CD4-positive, alpha-beta memory T cell (primary cell): ENCODE results near the gene HPCAL4. TPM values are rescaled to one million over a fixed set of nuclear protein-coding genes. Genes with fewer than 3 reads are reported as not detected.

Source experiments
- CTCF ChIA-PET: fragments of 350-600 bp; sonication (Branson Sonifier 250); formaldehyde crosslinking; loops from one replicate; lab custom pipeline; 2021; ENCODE audit warnings: inconsistent platforms; ENCODE audit not compliant: partially characterized antibody; lab: Charles Lee
- POLR2A ChIA-PET: fragments of 350-600 bp; sonication (Branson Sonifier 250); formaldehyde crosslinking; loops from one replicate; lab custom pipeline; 2021; ENCODE audit not compliant: partially characterized antibody; lab: Charles Lee
- DNase-seq, 5 donors: peaks; one replicate each; pipeline versions ENCODE4 v3.0.0 to v3.0.0-alpha.2; 2020 to 2022; ENCODE audit warnings: mixed read lengths in 1 of 5
- H3K27ac ChIP-seq: one replicate; pipeline ENCODE4 v1.7.0; 2013; ENCODE audit warnings: low read depth, low read length
- H3K27me3 ChIP-seq: 2 replicates; pipeline ENCODE4 v1.7.0; 2013; ENCODE audit warnings: mild to moderate bottlenecking, low read length, moderate library complexity; ENCODE audit not compliant: insufficient read depth
- H3K36me3 ChIP-seq: 2 replicates; pipeline ENCODE4 v1.7.0; 2013; ENCODE audit warnings: mild to moderate bottlenecking, low read length, moderate library complexity; ENCODE audit not compliant: insufficient read depth
- H3K4me1 ChIP-seq: 2 replicates; pipeline ENCODE4 v1.7.0; 2013; ENCODE audit warnings: mild to moderate bottlenecking, low read length, moderate library complexity; ENCODE audit not compliant: insufficient read depth
- H3K4me3 ChIP-seq, 2 donors: one replicate each; pipeline ENCODE4 v1.7.0; 2013; ENCODE audit warnings: low read length in 2 of 2, mild to moderate bottlenecking in 1 of 2
- H3K9me3 ChIP-seq, 2 donors: one replicate each; pipeline ENCODE4 v1.7.0; 2013; ENCODE audit warnings: low read length in 2 of 2, control low read depth in 1 of 2; ENCODE audit not compliant: control insufficient read depth in 1 of 2
- H3K27ac Mint-ChIP-seq, 7 donors: one replicate each; pipeline ENCODE4 v1.8.0; 2020 to 2021; ENCODE audit warnings: mixed read lengths in 7 of 7, mild to moderate bottlenecking in 6 of 7, inconsistent platforms in 3 of 7, moderate library complexity in 3 of 7
- H3K27me3 Mint-ChIP-seq, 2 donors: one replicate each; pipeline ENCODE4 v1.8.0; 2020 to 2021; ENCODE audit warnings: mixed read lengths in 2 of 2
- H3K36me3 Mint-ChIP-seq, 2 donors: one replicate each; pipeline ENCODE4 v1.8.0; 2020 to 2021; ENCODE audit warnings: mixed read lengths in 2 of 2, inconsistent platforms in 1 of 2, mild to moderate bottlenecking in 1 of 2
- H3K4me1 Mint-ChIP-seq, 4 donors: one replicate each; pipeline ENCODE4 v1.8.0; 2020 to 2021; ENCODE audit warnings: mixed read lengths in 4 of 4, mild to moderate bottlenecking in 1 of 4
- H3K4me3 Mint-ChIP-seq, 8 donors: one replicate each; pipeline ENCODE4 v1.8.0; 2020 to 2021; ENCODE audit warnings: mixed read lengths in 8 of 8, mild to moderate bottlenecking in 7 of 8, moderate library complexity in 6 of 8, inconsistent platforms in 3 of 8
- H3K9me3 Mint-ChIP-seq, 8 donors: one replicate each; pipeline ENCODE4 v1.8.0; 2020 to 2021; ENCODE audit warnings: mixed read lengths in 8 of 8, mild to moderate bottlenecking in 5 of 8, inconsistent platforms in 3 of 8, moderate library complexity in 1 of 8
- intact Hi-C: fragments of 100-400 bp; cut with micrococcal nuclease; formaldehyde crosslinking; loops from one replicate; pipeline ENCODE4 v1.15.1; 2023
- polyA plus RNA-seq, 2 donors: library from polyadenylated mRNA; unstranded; fragments of 300-500 nt; fragmentation: Illumina TruSeq; gene quantifications; one replicate each; pipeline ENCODE4 v1.2.3, GENCODE V29; 2021
- total RNA-seq, 2 experiments: library from RNA; stranded (reverse); gene quantifications; one replicate each; pipeline ENCODE4 v1.2.3, GENCODE V29; 2021

HPCAL4 gene
- total and polyA plus RNA-seq, 4 experiments from 2014 or later: 8.9 to 32.4 (median 20.7) TPM

GRCh38 chr1:39681999-39682398 lies 9.2 kb downstream of the HPCAL4 start:
- Histone ChIP-seq H3K4me3 (no peak overlapping the region), H3K27me3 (no peaks in the 10 kb centered on the region), H3K27ac (no peak overlapping the region), H3K9me3 (no peaks in the 10 kb centered on the region), H3K36me3 (no peaks in the 10 kb centered on the region), H3K4me1 (peaks cover 38% of the 10 kb centered on the region)
- POLR2A ChIA-PET: interaction anchor here (2.4 to 6.3 kb wide), 2 partner anchors 9 to 10 kb away, joined by 14 to 60 read pairs; partner anchors contain the start of genes HPCAL4 and NT5C1A
- Mint-ChIP-seq H3K27me3 (peaks cover 0 to 2% of the 10 kb centered on the region in 2 donors), H3K36me3 (peaks cover 15 to 21% of the 10 kb centered on the region in 2 donors), H3K9me3 (no peaks in the 10 kb centered on the region), H3K4me1 (peaks cover 15 to 38% (median 31%) of the 10 kb centered on the region in 4 donors), H3K27ac (peak overlapping the region in 4 of 7 donors; percentile 53 to 76 (median 60)), H3K4me3 (peak overlapping the region in 2 of 8 donors; percentile 26 to 49)
- no peak for DNase-seq
- CTCF ChIA-PET: interaction anchor here (0.9 to 3.5 kb wide), 4 partner anchors 8 to 38 kb away, joined by 3 to 34 read pairs (median 10); partner anchors contain the start of gene HPCAL4
- intact Hi-C loops: no loop called here

GRCh38 chr1:39681294-39681693 lies 9.9 kb downstream of the HPCAL4 start:
- no peaks in the 10 kb centered on the region for H3K36me3 ChIP-seq
- no peaks in the 10 kb centered on the region for H3K27me3 ChIP-seq
- intact Hi-C loops: no loop called here
- peaks cover 0 to 2% of the 10 kb centered on the region in 2 donors for H3K27me3 Mint-ChIP-seq
- H3K4me3 Mint-ChIP-seq: peak overlapping the region; percentile 33 to 88 (median 73)
- H3K27ac ChIP-seq: no peak overlapping the region
- H3K27ac Mint-ChIP-seq: peak overlapping the region; percentile 36 to 96 (median 81)
- peaks cover 38% of the 10 kb centered on the region for H3K4me1 ChIP-seq
- peaks cover 15 to 34% (median 31%) of the 10 kb centered on the region in 4 donors for H3K4me1 Mint-ChIP-seq
- ChIA-PET POLR2A (interaction anchor here (1.3 to 6.3 kb wide), 3 partner anchors 10 to 23 kb away, joined by 4 to 60 read pairs (median 14); partner anchors contain the start of genes HPCAL4 and NT5C1A), CTCF (interaction anchor here (0.9 to 3.5 kb wide), 7 partner anchors 8 to 39 kb away, joined by 3 to 34 read pairs (median 5); partner anchors contain the start of gene HPCAL4)
- DNase-seq: no peak
- peaks cover 15 to 19% of the 10 kb centered on the region in 2 donors for H3K36me3 Mint-ChIP-seq
- no peaks in the 10 kb centered on the region for H3K9me3 Mint-ChIP-seq
- peak overlapping the region in 1 of 2 donors; percentile 37 for H3K4me3 ChIP-seq
- H3K9me3 ChIP-seq: no peaks in the 10 kb centered on the region

GRCh38 chr1:39680751-39681150 lies 10.5 kb downstream of the HPCAL4 start:
- H3K36me3 Mint-ChIP-seq: peaks cover 15 to 17% of the 10 kb centered on the region in 2 donors
- ChIA-PET CTCF (interaction anchor here (0.9 to 3.5 kb wide), 7 partner anchors 9 to 33 kb away, joined by 3 to 34 read pairs (median 5); partner anchors contain the start of genes HPCAL4 and NT5C1A), POLR2A (interaction anchor here (1.3 to 6.3 kb wide), 3 partner anchors 9 to 23 kb away, joined by 4 to 60 read pairs (median 14); partner anchors contain the start of genes HPCAL4 and NT5C1A)
- peak overlapping the region; percentile 60 to 88 (median 78) for H3K4me3 Mint-ChIP-seq
- peak overlapping the region; percentile 36 to 96 (median 89) for H3K27ac Mint-ChIP-seq
- Histone ChIP-seq H3K36me3 (no peaks in the 10 kb centered on the region), H3K4me3 (peak overlapping the region in 1 of 2 donors; percentile 37), H3K27me3 (no peaks in the 10 kb centered on the region), H3K9me3 (no peaks in the 10 kb centered on the region), H3K4me1 (peaks cover 38% of the 10 kb centered on the region), H3K27ac (peak overlapping the region; percentile 8)
- H3K9me3 Mint-ChIP-seq: no peaks in the 10 kb centered on the region
- no peak for DNase-seq
- H3K4me1 Mint-ChIP-seq: peaks cover 14 to 32% (median 29%) of the 10 kb centered on the region in 4 donors
- peaks cover 0 to 2% of the 10 kb centered on the region in 2 donors for H3K27me3 Mint-ChIP-seq
- intact Hi-C loops: no loop called here

- DNase-seq: no peak
- Histone ChIP-seq H3K4me3 (no peak overlapping the region), H3K4me1 (peaks cover 37% of the 10 kb centered on the region), H3K9me3 (no peaks in the 10 kb centered on the region), H3K27ac (no peak overlapping the region), H3K27me3 (no peaks in the 10 kb centered on the region), H3K36me3 (no peaks in the 10 kb centered on the region)
- Mint-ChIP-seq H3K4me3 (peak overlapping the region in 1 of 8 donors; percentile 20), H3K9me3 (no peaks in the 10 kb centered on the region), H3K4me1 (peaks cover 14 to 29% (median 27%) of the 10 kb centered on the region in 4 donors), H3K36me3 (peaks cover 15% of the 10 kb centered on the region in 2 donors), H3K27ac (peak overlapping the region in 3 of 7 donors; percentile 25 to 54 (median 27)), H3K27me3 (peaks cover 0 to 2% of the 10 kb centered on the region in 2 donors)
- ChIA-PET CTCF (interaction anchor here (1.6 to 3.5 kb wide), 3 partner anchors 8 to 22 kb away, joined by 3 to 34 read pairs (median 9); partner anchors contain the start of gene NT5C1A), POLR2A (interaction anchor here (2.4 to 6.3 kb wide), 2 partner anchors 8 to 11 kb away, joined by 14 to 60 read pairs; partner anchors contain the start of genes HPCAL4 and NT5C1A)
- intact Hi-C loops: no loop called here
These were observed 11.4 kb downstream of the HPCAL4 start for GRCh38 chr1:39679821-39680220.

GRCh38 chr1:39678889-39679288 lies 12.3 kb downstream of the HPCAL4 start:
- no peaks in the 10 kb centered on the region for H3K9me3 ChIP-seq
- Mint-ChIP-seq H3K4me3 (no peak overlapping the region), H3K27me3 (peaks cover 0 to 2% of the 10 kb centered on the region in 2 donors), H3K36me3 (peaks cover 13 to 15% of the 10 kb centered on the region in 2 donors), H3K27ac (peak overlapping the region in 3 of 7 donors; percentile 9 to 73 (median 13)), H3K4me1 (peaks cover 10 to 26% (median 22%) of the 10 kb centered on the region in 4 donors), H3K9me3 (no peaks in the 10 kb centered on the region)
- no peak overlapping the region for H3K27ac ChIP-seq
- CTCF ChIA-PET: interaction anchor here (1.1 to 2.4 kb wide), 3 partner anchors 7 to 20 kb away, joined by 6 to 9 read pairs (median 8); partner anchors contain the start of genes HPCAL4 and NT5C1A
- no peaks in the 10 kb centered on the region for H3K36me3 ChIP-seq
- no peak for DNase-seq
- no peak overlapping the region for H3K4me3 ChIP-seq
- no peaks in the 10 kb centered on the region for H3K27me3 ChIP-seq
- POLR2A ChIA-PET: interaction anchor here (6.3 kb wide), 1 partner anchor 12 kb away, joined by 60 read pairs; the partner anchor contains the start of gene HPCAL4
- intact Hi-C loops: no loop called here
- H3K4me1 ChIP-seq: peaks cover 29% of the 10 kb centered on the region

GRCh38 chr1:39677645-39678044 lies 13.6 kb downstream of the HPCAL4 start:
- DNase-seq: no peak
- H3K9me3 Mint-ChIP-seq: no peaks in the 10 kb centered on the region
- POLR2A ChIA-PET: interaction anchor here (1.0 to 6.3 kb wide), 2 partner anchors 9 to 14 kb away, joined by 5 to 60 read pairs; partner anchors contain the start of gene HPCAL4
- peak overlapping the region in 1 of 7 donors; percentile 57 for H3K27ac Mint-ChIP-seq
- Histone ChIP-seq H3K36me3 (no peaks in the 10 kb centered on the region), H3K27ac (no peak overlapping the region), H3K9me3 (no peaks in the 10 kb centered on the region), H3K4me3 (no peak overlapping the region), H3K27me3 (no peaks in the 10 kb centered on the region), H3K4me1 (peaks cover 22% of the 10 kb centered on the region)
- intact Hi-C loops: no loop called here
- peaks cover 10 to 20% (median 17%) of the 10 kb centered on the region in 4 donors for H3K4me1 Mint-ChIP-seq
- CTCF ChIA-PET: interaction anchor here (1.0 to 2.2 kb wide), 2 partner anchors 13 to 19 kb away, joined by 3 to 8 read pairs; partner anchors contain the start of gene HPCAL4
- H3K36me3 Mint-ChIP-seq: peaks cover 11 to 12% of the 10 kb centered on the region in 2 donors
- peaks cover 0 to 2% of the 10 kb centered on the region in 2 donors for H3K27me3 Mint-ChIP-seq
- no peak overlapping the region for H3K4me3 Mint-ChIP-seq
